B cell (primary cell): Measurements from ENCODE around the gene TK2. TPM values are rescaled to one million over a fixed set of nuclear protein-coding genes. Genes with fewer than 3 reads are reported as not detected.

Experiments
- ATAC-seq: fragments of 200-7000 bp; cut with Tn5 transposase; one replicate; pipeline ENCODE4 v1.10.0; 2021; ENCODE audit warnings: low read depth, mild to moderate bottlenecking, moderate number of reproducible peaks, moderate library complexity
- CTCF ChIA-PET: fragments of 350-600 bp; sonication (Branson Sonifier 250); formaldehyde crosslinking; loops from one replicate; lab custom pipeline; 2021; ENCODE audit warnings: antibody characterized with exemption, inconsistent platforms; lab: Charles Lee
- POLR2A ChIA-PET: fragments of 350-600 bp; sonication (Branson Sonifier 250); formaldehyde crosslinking; loops from one replicate; lab custom pipeline; 2021; ENCODE audit warnings: antibody characterized with exemption; lab: Charles Lee
- DNase-seq: peaks from one replicate; pipeline ENCODE4 v3.0.0; 2013
- H2AFZ ChIP-seq: 2 replicates; pipeline ENCODE4 v1.6.1; 2012; ENCODE audit warnings: mild to moderate bottlenecking, low read depth, low read length; ENCODE audit not compliant: insufficient read depth, poor library complexity, severe bottlenecking
- H3K27ac ChIP-seq, 2 donors: 1 replicate in 1 of 2; 2 replicates in 1 of 2; pipeline ENCODE4 v1.5.1; 2012 to 2013; ENCODE audit warnings: low read length in 2 of 2, mild to moderate bottlenecking in 2 of 2, moderate library complexity in 1 of 2
- H3K27me3 ChIP-seq, 4 experiments: fragments of 200-600 bp in 1 of 4; sonication (generic) in 1 of 4; replicated peaks in 1 of 4; 1 replicate in 2 of 4; 2 replicates in 2 of 4; pipeline versions ENCODE4 v1.6.1 to v1.7.0; 2013 to 2016; ENCODE audit warnings: low read length in 3 of 4, mild to moderate bottlenecking in 2 of 4, mixed read lengths in 1 of 4, moderate library complexity in 1 of 4; ENCODE audit not compliant: insufficient read depth in 4 of 4, control insufficient read depth in 3 of 4; ENCODE audit errors: control extremely low read depth in 1 of 4
- H3K36me3 ChIP-seq, 2 experiments: replicated peaks in 1 of 2; 1 replicate in 1 of 2; 2 replicates in 1 of 2; pipeline versions ENCODE4 v1.6.1 to v1.7.1; 2013; ENCODE audit warnings: low read length in 1 of 2; ENCODE audit not compliant: insufficient read depth in 2 of 2, control insufficient read depth in 1 of 2; ENCODE audit errors: control extremely low read depth in 1 of 2, extremely low read depth in 1 of 2
- H3K4me1 ChIP-seq, 2 donors: fragments of 200-600 bp in 1 of 2; sonication (generic) in 1 of 2; 1 replicate in 1 of 2; 2 replicates in 1 of 2; pipeline versions ENCODE4 v1.5.1 to v1.6.1; 2013 to 2017; ENCODE audit warnings: low read length in 2 of 2; ENCODE audit not compliant: control insufficient read depth in 2 of 2, insufficient read depth in 2 of 2
- H3K4me2 ChIP-seq: replicated peaks from 2 replicates; pipeline ENCODE3; 2012; ENCODE audit warnings: mild to moderate bottlenecking, low read depth, low read length; ENCODE audit not compliant: poor library complexity, severe bottlenecking
- H3K4me3 ChIP-seq, 5 experiments: fragments of 200-600 bp in 1 of 5; sonication (generic) in 1 of 5; 1 replicate in 3 of 5; 2 replicates in 2 of 5; pipeline versions ENCODE4 v1.5.1 to v1.7.0; 2011 to 2016; ENCODE audit warnings: low read length in 4 of 5, mild to moderate bottlenecking in 4 of 5, low read depth in 2 of 5, control low read depth in 1 of 5, moderate library complexity in 1 of 5; ENCODE audit not compliant: insufficient read depth in 1 of 5; ENCODE audit errors: control extremely low read depth in 1 of 5, extremely low read depth in 1 of 5
- H3K79me2 ChIP-seq: fragments of 200-600 bp; sonication (generic); one replicate; pipeline ENCODE4 v1.6.0; 2016; ENCODE audit warnings: low read length; ENCODE audit not compliant: control insufficient read depth, insufficient read depth
- H3K9ac ChIP-seq: fragments of 200-600 bp; sonication (generic); 2 replicates; pipeline ENCODE4 v1.6.1; 2017; ENCODE audit warnings: mild to moderate bottlenecking, low read length, moderate library complexity
- H3K9me3 ChIP-seq, 3 donors: one replicate each; pipeline versions ENCODE4 v1.6.1 to v1.7.1; 2013; ENCODE audit warnings: low read length in 2 of 3; ENCODE audit not compliant: control insufficient read depth in 2 of 3, insufficient read depth in 1 of 3; ENCODE audit errors: control extremely low read depth in 1 of 3
- H4K20me1 ChIP-seq: 2 replicates; pipeline ENCODE4 v1.6.0; 2012; ENCODE audit warnings: mild to moderate bottlenecking, low read length; ENCODE audit not compliant: insufficient read depth, control insufficient read depth, poor library complexity, severe bottlenecking
- H3K27ac Mint-ChIP-seq: one replicate; pipeline ENCODE4 v1.8.0; 2021; ENCODE audit warnings: mixed read lengths
- H3K27me3 Mint-ChIP-seq: one replicate; pipeline ENCODE4 v1.8.0; 2021; ENCODE audit warnings: mixed read lengths
- H3K4me1 Mint-ChIP-seq: one replicate; pipeline ENCODE4 v1.8.0; 2021; ENCODE audit warnings: mixed read lengths
- H3K4me3 Mint-ChIP-seq: one replicate; pipeline ENCODE4 v1.8.0; 2021; ENCODE audit warnings: mixed read lengths
- H3K9me3 Mint-ChIP-seq: one replicate; pipeline ENCODE4 v1.8.0; 2022; ENCODE audit warnings: mixed read lengths; ENCODE audit not compliant: insufficient read depth
- EZH2 ChIP-seq: IDR thresholded peaks from 2 replicates; pipeline ENCODE4 v1.6.1; 2012; ENCODE audit warnings: borderline replicate concordance, low read depth, mild to moderate bottlenecking, moderate library complexity, low read length; ENCODE audit not compliant: insufficient read depth, poor library complexity, severe bottlenecking
- WGBS: methylation state at CpG from one replicate; pipeline ENCODE4 v1.1.5; 2013; ENCODE audit warnings: missing lambda C conversion rate; ENCODE audit not compliant: insufficient coverage; 5-methylcytosine and 5-hydroxymethylcytosine counted together
- intact Hi-C: fragments of 100-400 bp; cut with micrococcal nuclease; formaldehyde crosslinking; loops from one replicate; pipeline ENCODE4 v1.10.0; 2022
- polyA plus RNA-seq: library from polyadenylated mRNA; depleted of rRNA; stranded (reverse); fragments of >200 nt; gene quantifications from 2 replicates; pipeline ENCODE4 v1.2.3, GENCODE V29; 2012
- total RNA-seq, 2 donors: library from RNA; stranded (reverse); fragments of 120-200 nt in 1 of 2; gene quantifications; 1 replicate in 1 of 2; 2 replicates in 1 of 2; pipeline versions ENCODE4 v1.2.3 to v1.2.4, GENCODE V29; 2013 to 2022
- TF ChIP-seq, protein P1 (sequence below): fragments of 200-600 bp; IDR thresholded peaks from one replicate; pipeline ENCODE4 v1.8.0; 2022; ENCODE audit warnings: antibody characterized with exemption, mild to moderate bottlenecking

TK2 gene
- total and polyA plus RNA-seq, 2 donors (not counting 1 experiment from before 2014, with no cell fraction given): 2.9 to 9.7 TPM

GRCh38 chr16:66522816-66523590 is 26.9 kb downstream of the TK2 start:
- intact Hi-C loops: no loop called here
- peak overlapping the region; percentile 84 for H3K4me2 ChIP-seq
- no peak for TF ChIP-seq EZH2
- TF ChIP-seq, protein P1, sequence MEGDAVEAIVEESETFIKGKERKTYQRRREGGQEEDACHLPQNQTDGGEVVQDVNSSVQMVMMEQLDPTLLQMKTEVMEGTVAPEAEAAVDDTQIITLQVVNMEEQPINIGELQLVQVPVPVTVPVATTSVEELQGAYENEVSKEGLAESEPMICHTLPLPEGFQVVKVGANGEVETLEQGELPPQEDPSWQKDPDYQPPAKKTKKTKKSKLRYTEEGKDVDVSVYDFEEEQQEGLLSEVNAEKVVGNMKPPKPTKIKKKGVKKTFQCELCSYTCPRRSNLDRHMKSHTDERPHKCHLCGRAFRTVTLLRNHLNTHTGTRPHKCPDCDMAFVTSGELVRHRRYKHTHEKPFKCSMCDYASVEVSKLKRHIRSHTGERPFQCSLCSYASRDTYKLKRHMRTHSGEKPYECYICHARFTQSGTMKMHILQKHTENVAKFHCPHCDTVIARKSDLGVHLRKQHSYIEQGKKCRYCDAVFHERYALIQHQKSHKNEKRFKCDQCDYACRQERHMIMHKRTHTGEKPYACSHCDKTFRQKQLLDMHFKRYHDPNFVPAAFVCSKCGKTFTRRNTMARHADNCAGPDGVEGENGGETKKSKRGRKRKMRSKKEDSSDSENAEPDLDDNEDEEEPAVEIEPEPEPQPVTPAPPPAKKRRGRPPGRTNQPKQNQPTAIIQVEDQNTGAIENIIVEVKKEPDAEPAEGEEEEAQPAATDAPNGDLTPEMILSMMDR: no peak
- peak overlapping the region; percentile 56 for H3K9ac ChIP-seq
- no peaks in the 10 kb centered on the region for H3K36me3 ChIP-seq
- H3K4me3 Mint-ChIP-seq: peak overlapping the region; percentile 91
- ATAC-seq: no peak
- no peaks in the 10 kb centered on the region for H4K20me1 ChIP-seq
- ChIA-PET CTCF (interaction anchor here (0.7 to 6.5 kb wide), 13 partner anchors 11 to 117 kb away, joined by 3 to 46 read pairs (median 4); partner anchors contain the start of genes CKLF and TK2), POLR2A (interaction anchor here (0.6 to 3.7 kb wide), 6 partner anchors 8 to 58 kb away, joined by 3 to 22 read pairs (median 6); partner anchors contain the start of genes CKLF and TK2)
- peaks cover 80% of the 10 kb centered on the region for H3K4me1 Mint-ChIP-seq
- H3K4me1 ChIP-seq: peaks cover 75 to 81% of the 10 kb centered on the region in 2 donors
- H3K79me2 ChIP-seq: peaks cover 4% of the 10 kb centered on the region
- no peaks in the 10 kb centered on the region for H3K9me3 ChIP-seq
- no peaks in the 10 kb centered on the region for H3K27me3 Mint-ChIP-seq
- no peaks in the 10 kb centered on the region for H3K27me3 ChIP-seq
- WGBS: 63% methylated on average over 6 of the region's 11 CpGs
- H2AFZ ChIP-seq: no peak overlapping the region
- H3K9me3 Mint-ChIP-seq: no peaks in the 10 kb centered on the region
- H3K4me3 ChIP-seq: peak overlapping the region in 1 of 5 experiments; percentile 60
- peak overlapping the region; percentile 100 for H3K27ac Mint-ChIP-seq
- DNase-seq: no peak
- H3K27ac ChIP-seq: peak overlapping the region; percentile 77 to 90
